ENCODE measurements around the gene UCHL5.

Gene UCHL5

GRCh38 chr1:193059282-193060114 is at the start of gene UCHL5, which contains the start of gene RO60:
Gene UCHL5 (minus strand): TSS chr1:193059360. CDS start chr1:193059260, 100 bp downstream.
Gene RO60 (plus strand): TSS chr1:193059612. CDS start chr1:193069055, 9,443 bp downstream.
- DNase-seq, result peak; percentile 98 to 99

- no peak for DNase-seq
Measured at GRCh38 chr1:193108471-193108870, 49.3 kb upstream of the UCHL5 start.

- DNase-seq, result no peak
Measured at GRCh38 chr1:193105821-193106177, 46.6 kb upstream of the UCHL5 start.

- peak; percentile 81 for DNase-seq
Measured at GRCh38 chr1:193104907-193105820, 46.0 kb upstream of the UCHL5 start, which contains the start of gene GLRX2. Gene GLRX2 (minus strand): TSS chr1:193105414. CDS start chr1:193105382, 32 bp downstream.

- DNase-seq, result peak in 1 of 2 experiments; percentile 81
Measured at GRCh38 chr1:193104502-193104906, 45.3 kb upstream of the UCHL5 start.

- no peak for DNase-seq
Measured at GRCh38 chr1:193103759-193104501, 44.8 kb upstream of the UCHL5 start.

GRCh38 chr1:193102662-193103061 is 43.5 kb upstream of the UCHL5 start:
- no peak for DNase-seq

GRCh38 chr1:193094112-193094511 is 35.0 kb upstream of the UCHL5 start:
- no peak for DNase-seq

GRCh38 chr1:193090865-193091264 is 31.7 kb upstream of the UCHL5 start:
- no peak for DNase-seq

- DNase-seq, result no peak
Measured at GRCh38 chr1:193087893-193088292, 28.7 kb upstream of the UCHL5 start.

GRCh38 chr1:193086342-193086741 is 27.2 kb upstream of the UCHL5 start:
- no peak for DNase-seq

- no peak for DNase-seq
Measured at GRCh38 chr1:193085263-193085662, 26.1 kb upstream of the UCHL5 start.

GRCh38 chr1:193083365-193084088 is 24.4 kb upstream of the UCHL5 start:
- no peak for DNase-seq

- no peak for DNase-seq
Measured at GRCh38 chr1:193079187-193079586, 20.0 kb upstream of the UCHL5 start.

- DNase-seq, result no peak
Measured at GRCh38 chr1:193077991-193078390, 18.8 kb upstream of the UCHL5 start.

GRCh38 chr1:193070942-193071341 is 11.8 kb upstream of the UCHL5 start:
- no peak for DNase-seq

GRCh38 chr1:193070386-193070753 is 11.2 kb upstream of the UCHL5 start:
- no peak for DNase-seq

GRCh38 chr1:193069748-193070385 is 10.7 kb upstream of the UCHL5 start:
- no peak for DNase-seq

GRCh38 chr1:193068013-193068412 is 8.9 kb upstream of the UCHL5 start:
- no peak for DNase-seq

GRCh38 chr1:193066606-193067005 is 7.4 kb upstream of the UCHL5 start:
- no peak for DNase-seq

- DNase-seq, result no peak
Measured at GRCh38 chr1:193065954-193066353, 6.8 kb upstream of the UCHL5 start.

Measured in NCI-H187 (cell line).